ENCODE measurements around the gene IGLL5.

- TF ChIP-seq POLR2A (IDR thresholded peaks at IDR 0.05) = no peak
- no peak for TF ChIP-seq CTCF (IDR thresholded peaks at IDR 0.05)
Measured at GRCh38 chr22:22927196-22927887, 39.7 kb downstream of the IGLL5 start.

All from ovary (tissue), 3 donors.